ENCODE data around the gene SUPV3L1. TPM values are rescaled to one million over a fixed set of nuclear protein-coding genes. Genes with fewer than 3 reads are reported as not detected.
A peak's percentile ranks its signal among the peaks of the same experiment; 100 is the strongest.

SUPV3L1 gene
- total and polyA plus RNA-seq, 4 donors, result 17.0 to 52.7 (median 23.2) TPM

GRCh38 chr10:69217119-69217754 lies 37.2 kb downstream of the SUPV3L1 start:
- DNase-seq (no peak), ATAC-seq (ENCODE audit: insufficient read depth, low FRiP score) (peak; percentile 36)
- no peak for TF ChIP-seq CTCF (IDR thresholded peaks at IDR 0.05; ENCODE audit: control extremely low read depth, extremely low read depth)
- H3K27ac ChIP-seq (ENCODE audit: low read depth in 1 of 2, low read length in 1 of 2), result no peak overlapping the region
- H3K9ac ChIP-seq (ENCODE audit: insufficient read depth in 1 of 2, low read length in 2 of 2), result no peak overlapping the region
- H3K27me3 ChIP-seq (ENCODE audit: control insufficient read depth in 3 of 3, insufficient read depth in 3 of 3, low read length in 2 of 3), result no peaks in the 10 kb centered on the region
- H3K4me3 ChIP-seq, result no peak overlapping the region
- H3K9me3 ChIP-seq (ENCODE audit: control insufficient read depth in 4 of 4, insufficient read depth in 3 of 4, low read length in 3 of 4), result peaks cover 0 to 4% (median 0%) of the 10 kb centered on the region in 4 donors
- WGBS, 2 donors, result 71 to 80% methylated on average over 4 of the region's 4 CpGs
- no peaks in the 10 kb centered on the region for H3K4me1 ChIP-seq (ENCODE audit: control insufficient read depth in 5 of 5, insufficient read depth in 5 of 5, low read length in 5 of 5)
- no peaks in the 10 kb centered on the region for H3K36me3 ChIP-seq (ENCODE audit: control insufficient read depth in 4 of 4, insufficient read depth in 4 of 4, low read length in 4 of 4)

- Histone ChIP-seq H3K4me1 (ENCODE audit: control insufficient read depth in 5 of 5, insufficient read depth in 5 of 5, low read length in 5 of 5) (no peaks in the 10 kb centered on the region), H3K36me3 (ENCODE audit: control insufficient read depth in 4 of 4, insufficient read depth in 4 of 4, low read length in 4 of 4) (no peaks in the 10 kb centered on the region), H3K27ac (ENCODE audit: low read depth in 1 of 2, low read length in 1 of 2) (no peak overlapping the region), H3K9ac (ENCODE audit: insufficient read depth in 1 of 2, low read length in 2 of 2) (no peak overlapping the region), H3K9me3 (ENCODE audit: control insufficient read depth in 4 of 4, insufficient read depth in 3 of 4, low read length in 3 of 4) (peaks cover 0 to 4% (median 0%) of the 10 kb centered on the region in 4 donors), H3K4me3 (no peak overlapping the region), H3K27me3 (ENCODE audit: control insufficient read depth in 3 of 3, insufficient read depth in 3 of 3, low read length in 2 of 3) (no peaks in the 10 kb centered on the region)
- 97% methylated on average over 6 of the region's 6 CpGs for WGBS, 2 donors
- no peak for TF ChIP-seq CTCF (IDR thresholded peaks at IDR 0.05; ENCODE audit: control extremely low read depth, extremely low read depth)
- DNase-seq (no peak), ATAC-seq (ENCODE audit: insufficient read depth, low FRiP score) (no peak)
These were observed 38.8 kb downstream of the SUPV3L1 start for GRCh38 chr10:69218831-69219230.

GRCh38 chr10:69220041-69220451 lies 40.0 kb downstream of the SUPV3L1 start, which contains the start of gene HKDC1:
Gene HKDC1, plus strand, starts transcription at chr10:69220332. Its CDS starts 104 bp downstream, at chr10:69220436.
- Histone ChIP-seq H3K9me3 (ENCODE audit: control insufficient read depth in 4 of 4, insufficient read depth in 3 of 4, low read length in 3 of 4) (no peaks in the 10 kb centered on the region), H3K36me3 (ENCODE audit: control insufficient read depth in 4 of 4, insufficient read depth in 4 of 4, low read length in 4 of 4) (no peaks in the 10 kb centered on the region), H3K27me3 (ENCODE audit: control insufficient read depth in 3 of 3, insufficient read depth in 3 of 3, low read length in 2 of 3) (no peaks in the 10 kb centered on the region), H3K4me1 (ENCODE audit: control insufficient read depth in 5 of 5, insufficient read depth in 5 of 5, low read length in 5 of 5) (no peaks in the 10 kb centered on the region), H3K4me3 (no peak within 1 kb of the TSS), H3K27ac (ENCODE audit: low read depth in 1 of 2, low read length in 1 of 2) (peak within 1 kb of the TSS in 1 of 2 donors; percentile 55), H3K9ac (ENCODE audit: insufficient read depth in 1 of 2, low read length in 2 of 2) (no peak within 1 kb of the TSS)
- 67 to 86% methylated on average over 8 of the region's 8 CpGs for WGBS, 2 donors
- no peak for TF ChIP-seq CTCF (IDR thresholded peaks at IDR 0.05; ENCODE audit: control extremely low read depth, extremely low read depth)
- DNase-seq (peak in 2 of 3 donors; percentile 28 to 32), ATAC-seq (ENCODE audit: insufficient read depth, low FRiP score) (no peak)
